K562 (cell line): ENCODE data around the gene SPHK2. TPM values are rescaled to one million over a fixed set of nuclear protein-coding genes. Genes with fewer than 3 reads are reported as not detected.

Experiments
- ARNT ChIP-seq, 2 experiments: fragments of 450-650 bp; IDR thresholded peaks; 2 replicates each; pipeline ENCODE4 v1.6.1; 2016; ENCODE audit warnings: mild to moderate bottlenecking in 1 of 2
- CGGBP1 ChIP-seq: fragments of 250-450 bp; sonication (Bioruptor Pico); IDR thresholded peaks from 2 replicates; pipeline ENCODE4 v1.9.0; 2021; ENCODE audit warnings: mild to moderate bottlenecking
- E2F4 ChIP-seq: sonication (generic); formaldehyde crosslinking; IDR thresholded peaks from 2 replicates; pipeline ENCODE4 v1.8.0; 2022; ENCODE audit warnings: mild to moderate bottlenecking, low read depth, missing genetic modification reagents
- EGR1 ChIP-seq: fragments of 450-650 bp; conservative IDR thresholded peaks from 2 replicates; pipeline ENCODE4 v1.6.1; 2017; ENCODE audit warnings: mild to moderate bottlenecking
- EP400 ChIP-seq: fragments of 450-650 bp; IDR thresholded peaks from 2 replicates; pipeline ENCODE4 v1.6.1; 2017; ENCODE audit warnings: antibody characterized with exemption, mild to moderate bottlenecking, moderate library complexity
- ETV1 ChIP-seq: fragments of 450-650 bp; conservative IDR thresholded peaks from 2 replicates; pipeline ENCODE4 v1.6.1; 2016; ENCODE audit warnings: missing genetic modification characterization, control low read depth, low read depth, missing compliant biosample characterization
- FOS ChIP-seq: IDR thresholded peaks from 3 replicates; pipeline ENCODE4 v1.6.1; 2011; ENCODE audit not compliant: insufficient read length; ENCODE audit errors: extremely low read depth
- GMEB1 ChIP-seq: fragments of 250-450 bp; sonication (Bioruptor Pico); IDR thresholded peaks from 2 replicates; pipeline ENCODE4 v1.4.0; 2020; ENCODE audit warnings: mild to moderate bottlenecking
- HDAC1 ChIP-seq, 2 experiments: fragments of 450-650 bp; IDR thresholded peaks; 2 replicates each; pipeline ENCODE4 v1.6.1; 2016 to 2017; ENCODE audit warnings: inconsistent platforms in 1 of 2, mild to moderate bottlenecking in 1 of 2, moderate library complexity in 1 of 2
- HNRNPH1 ChIP-seq: fragments of 200-400 bp; formaldehyde crosslinking; optimal IDR thresholded peaks from 2 replicates; pipeline ENCODE3; 2017; ENCODE audit warnings: low read depth, mild to moderate bottlenecking, low read length, moderate library complexity
- HNRNPUL1 ChIP-seq: fragments of 200-400 bp; formaldehyde crosslinking; IDR thresholded peaks from 2 replicates; pipeline ENCODE4 v1.6.1; 2017; ENCODE audit warnings: low read length
- KLF16 ChIP-seq: IDR thresholded peaks from 2 replicates; pipeline ENCODE4 v1.6.1; 2016; ENCODE audit warnings: antibody characterized with exemption
- MIER1 ChIP-seq: fragments of 450-650 bp; IDR thresholded peaks from 2 replicates; pipeline ENCODE4 v1.6.1; 2016; ENCODE audit warnings: antibody characterized with exemption, mild to moderate bottlenecking, low read depth
- NBN ChIP-seq: fragments of 450-650 bp; IDR thresholded peaks from 2 replicates; pipeline ENCODE4 v1.6.1; 2016; ENCODE audit warnings: low read depth, mild to moderate bottlenecking
- POLR3G ChIP-seq: IDR thresholded peaks from 2 replicates; pipeline ENCODE4 v1.6.1; 2011; ENCODE audit not compliant: insufficient read length, insufficient replicate concordance; ENCODE audit errors: extremely low read depth
- SLC30A9 ChIP-seq: fragments of 250-450 bp; sonication (Bioruptor Pico); IDR thresholded peaks from 2 replicates; pipeline ENCODE4 v1.8.0; 2022; ENCODE audit warnings: mild to moderate bottlenecking, moderate library complexity
- SRSF1 ChIP-seq: fragments of 200-400 bp; formaldehyde crosslinking; IDR thresholded peaks from 2 replicates; pipeline ENCODE4 v1.6.1; 2017; ENCODE audit warnings: mild to moderate bottlenecking, low read depth, low read length, moderate library complexity
- TRIM24 ChIP-seq, 2 experiments: fragments of 450-650 bp; IDR thresholded peaks; 2 replicates each; pipeline ENCODE4 v1.6.1; 2016
- TSC22D4 ChIP-seq: fragments of 450-650 bp; IDR thresholded peaks from 2 replicates; pipeline ENCODE4 v1.6.1; 2016; ENCODE audit warnings: missing genetic modification characterization, missing biosample characterization, control low read depth
- YY1 ChIP-seq, 3 experiments: IDR thresholded peaks; 2 replicates each; pipeline ENCODE4 v1.6.1; 2011; ENCODE audit warnings: low read length in 2 of 3, mild to moderate bottlenecking in 2 of 3, moderate library complexity in 2 of 3, borderline replicate concordance in 1 of 3, control low read depth in 1 of 3, low read depth in 1 of 3; ENCODE audit not compliant: insufficient read depth in 3 of 3, insufficient replicate concordance in 2 of 3, control insufficient read depth in 1 of 3, insufficient read length in 1 of 3; ENCODE audit errors: extremely low read depth in 1 of 3
- ZBTB2 ChIP-seq: fragments of 450-650 bp; IDR thresholded peaks from 2 replicates; pipeline ENCODE4 v1.6.1; 2016; ENCODE audit warnings: antibody characterized with exemption
- ZNF695 ChIP-seq: fragments of 450-650 bp; formaldehyde crosslinking; IDR thresholded peaks from 2 replicates; pipeline ENCODE4 v1.4.0; 2020; ENCODE audit warnings: mild to moderate bottlenecking, moderate library complexity
- ZNF764 ChIP-seq: fragments of 250-450 bp; sonication (Bioruptor Pico); IDR thresholded peaks from 2 replicates; pipeline ENCODE4 v1.4.0; 2020; ENCODE audit warnings: low read depth, mild to moderate bottlenecking, moderate library complexity
- polyA plus RNA-seq, 8 experiments: library from polyadenylated mRNA; depleted of rRNA in 4 of 8; stranded (reverse) in 5 of 8; unstranded in 3 of 8; fragments of >200 nt; fragmentation: Nextera tagmentation in 2 of 8; fragmentation: Illumina TruSeq in 1 of 8; extraction: Ambion mirVana in 2 of 8; extraction: Trizol in 1 of 8; gene quantifications; 2 replicates each; pipeline versions ENCODE4 v1.2.1 to v1.2.3, GENCODE V29; 2011 to 2014; ENCODE audit warnings: inconsistent platforms in 1 of 8, missing spikeins in 1 of 8
- total RNA-seq, 7 experiments: library from RNA; depleted of rRNA in 6 of 7; stranded (reverse); fragments of >200 nt in 6 of 7; fragmentation: Illumina TruSeq in 2 of 7; extraction: Trizol in 2 of 7; gene quantifications; 2 replicates each; pipeline versions ENCODE4 v1.2.1 to v1.2.3, GENCODE V29; 2011 to 2021; ENCODE audit warnings: low replicate concordance in 1 of 7

Gene SPHK2
- total and polyA plus RNA-seq, 9 of the 15 experiments (the other 6 are each of a cell fraction or from before 2014, with no cell fraction given): 0.10 to 15.2 (median 2.9) TPM

DNA sequence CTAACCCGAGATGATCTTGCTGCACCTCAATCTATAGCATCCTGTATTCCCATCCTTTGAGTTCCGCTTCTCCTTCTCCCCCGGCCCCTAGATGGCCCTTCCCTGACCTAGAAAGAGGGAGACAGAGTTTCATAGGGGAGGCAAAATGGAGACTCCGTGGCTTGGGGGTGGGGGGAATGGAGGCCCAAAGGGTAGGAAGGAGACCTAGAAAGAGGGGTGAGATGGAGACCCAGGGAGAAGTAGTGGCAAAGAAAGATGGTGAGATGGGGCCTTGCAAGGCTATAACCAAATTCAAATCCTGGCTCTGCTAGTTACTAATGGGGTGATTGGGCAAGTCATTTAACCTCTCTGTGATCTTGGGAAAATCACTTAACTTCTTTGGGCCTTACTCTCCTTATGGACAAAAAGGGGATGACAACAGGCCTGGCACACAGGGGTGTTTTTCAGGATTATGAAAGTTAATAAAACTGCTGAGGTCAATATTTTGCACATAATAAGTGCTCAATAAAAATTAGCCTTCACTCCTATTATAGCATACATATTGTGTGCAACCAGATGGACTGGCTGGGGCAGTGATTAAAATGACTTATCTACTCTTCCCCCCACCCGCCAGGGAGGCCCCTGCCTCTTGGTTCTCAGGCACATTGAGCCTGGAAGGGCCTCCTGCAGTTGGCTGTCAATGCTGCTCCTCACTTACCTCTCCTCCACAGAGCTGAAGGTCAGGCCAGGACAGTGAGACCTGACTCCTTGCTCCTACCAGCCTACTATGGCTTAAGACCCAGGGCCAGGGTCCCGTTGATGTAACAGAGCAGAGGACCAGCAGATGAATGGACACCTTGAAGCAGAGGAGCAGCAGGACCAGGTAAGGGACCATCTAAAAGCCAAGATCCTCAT is 633 bp downstream of the SPHK2 start (continued):
- TF ChIP-seq ZBTB2 (no peak), HNRNPUL1 (no peak), ZNF764 (CRISPR knock-in tag) (no peak), YY1 (IDR thresholded peaks at IDR 0.05; ENCODE audit: borderline replicate concordance in 1 of 3, control insufficient read depth in 1 of 3, extremely low read depth in 1 of 3, insufficient read depth in 3 of 3, insufficient read length in 1 of 3, insufficient replicate concordance in 2 of 3, low read depth in 1 of 3, low read length in 2 of 3) (no peak), NBN (no peak), FOS (no peak), TRIM24 (IDR thresholded peaks at IDR 0.05) (peak in 1 of 2 experiments; percentile 42; a peak in 1 of 4 replicates), KLF16 (no peak), MIER1 (peak; percentile 57; the same call in 1 of the 2 replicates), EP400 (no peak), ARNT (IDR thresholded peaks at IDR 0.05) (peak in 1 of 2 experiments; percentile 50; a peak in 1 of 4 replicates), ETV1 (no peak), GMEB1 (CRISPR knock-in tag) (no peak), HNRNPH1 (no peak), ZNF695 (no peak), TSC22D4 (tag) (no peak), E2F4 (no peak), SLC30A9 (CRISPR knock-in tag) (no peak), CGGBP1 (CRISPR knock-in tag) (peak; percentile 0; the same call in 1 of the 2 replicates), SRSF1 (no peak), EGR1 (no peak), HDAC1 (IDR thresholded peaks at IDR 0.05) (peak; percentile 54 to 78; a peak in 2 of 4 replicates), POLR3G (no peak)
